Natural killer cell (primary cell): ENCODE data around the gene EIF1. TPM values are rescaled to one million over a fixed set of nuclear protein-coding genes. Genes with fewer than 3 reads are reported as not detected.

Experiments
- ATAC-seq, 3 donors: fragments of 150-1000 bp in 2 of 3; fragments of 200-7000 bp in 1 of 3; cut with Tn5 transposase; 1 replicate in 1 of 3; 2 replicates in 2 of 3; pipeline ENCODE4 v1.10.0; 2021; ENCODE audit warnings: mild to moderate bottlenecking in 2 of 3, moderate library complexity in 2 of 3
- DNase-seq, 2 donors: peaks; one replicate each; pipeline versions ENCODE4 v3.0.0 to v3.0.0-alpha.2; 2013 to 2021; ENCODE audit warnings: mixed read lengths in 1 of 2
- H3K27ac ChIP-seq: one replicate; pipeline ENCODE4 v1.5.1; 2013; ENCODE audit warnings: mild to moderate bottlenecking, low read length
- H3K27me3 ChIP-seq: one replicate; pipeline ENCODE4 v1.6.1; 2013; ENCODE audit warnings: low read length; ENCODE audit not compliant: control insufficient read depth, insufficient read depth
- H3K36me3 ChIP-seq: one replicate; pipeline ENCODE4 v1.6.1; 2013; ENCODE audit warnings: low read length; ENCODE audit not compliant: control insufficient read depth, insufficient read depth
- H3K4me1 ChIP-seq: one replicate; pipeline ENCODE4 v1.6.1; 2013; ENCODE audit warnings: low read length; ENCODE audit not compliant: control insufficient read depth, insufficient read depth
- H3K4me3 ChIP-seq: one replicate; pipeline ENCODE4 v1.5.1; 2013; ENCODE audit warnings: low read length
- H3K9me3 ChIP-seq: one replicate; pipeline ENCODE4 v1.6.1; 2013; ENCODE audit warnings: low read length; ENCODE audit not compliant: control insufficient read depth, insufficient read depth
- H3K27ac Mint-ChIP-seq, 2 donors: one replicate each; pipeline ENCODE4 v1.8.0; 2022; ENCODE audit warnings: mild to moderate bottlenecking in 2 of 2, mixed read lengths in 2 of 2, moderate library complexity in 1 of 2
- H3K27me3 Mint-ChIP-seq, 2 donors: one replicate each; pipeline ENCODE4 v1.8.0; 2022; ENCODE audit warnings: low read depth in 2 of 2, mixed read lengths in 2 of 2
- H3K36me3 Mint-ChIP-seq: one replicate; pipeline ENCODE4 v1.8.0; 2022; ENCODE audit warnings: mixed read lengths
- H3K4me1 Mint-ChIP-seq, 2 donors: one replicate each; pipeline ENCODE4 v1.8.0; 2022; ENCODE audit warnings: mixed read lengths in 2 of 2
- H3K4me3 Mint-ChIP-seq: one replicate; pipeline ENCODE4 v1.8.0; 2022; ENCODE audit warnings: mild to moderate bottlenecking, moderate library complexity, mixed read lengths
- H3K9me3 Mint-ChIP-seq, 2 donors: one replicate each; pipeline ENCODE4 v1.8.0; 2022; ENCODE audit warnings: mixed read lengths in 2 of 2
- WGBS: methylation state at CpG from one replicate; pipeline ENCODE4 v1.1.7; 2013; ENCODE audit warnings: missing lambda C conversion rate; ENCODE audit not compliant: insufficient coverage; 5-methylcytosine and 5-hydroxymethylcytosine counted together
- intact Hi-C: fragments of 100-400 bp; cut with micrococcal nuclease; formaldehyde crosslinking; loops from one replicate; pipeline ENCODE4 v1.14.2; 2022
- total RNA-seq, 4 donors: library from RNA; stranded (reverse); fragments of 120-200 nt in 1 of 4; gene quantifications; one replicate each; pipeline versions ENCODE4 v1.2.3 to v1.2.4, GENCODE V29; 2013 to 2022
- TF ChIP-seq, protein P1 (sequence below): fragments of 200-600 bp; IDR thresholded peaks from one replicate; pipeline ENCODE4 v1.8.0; 2022; ENCODE audit warnings: antibody characterized with exemption

The EIF1 gene
- total RNA-seq, 3 donors from 2014 or later (not counting 1 experiment from before 2014, with no cell fraction given): 2,034 to 2,368 (median 2,279) TPM

DNA sequence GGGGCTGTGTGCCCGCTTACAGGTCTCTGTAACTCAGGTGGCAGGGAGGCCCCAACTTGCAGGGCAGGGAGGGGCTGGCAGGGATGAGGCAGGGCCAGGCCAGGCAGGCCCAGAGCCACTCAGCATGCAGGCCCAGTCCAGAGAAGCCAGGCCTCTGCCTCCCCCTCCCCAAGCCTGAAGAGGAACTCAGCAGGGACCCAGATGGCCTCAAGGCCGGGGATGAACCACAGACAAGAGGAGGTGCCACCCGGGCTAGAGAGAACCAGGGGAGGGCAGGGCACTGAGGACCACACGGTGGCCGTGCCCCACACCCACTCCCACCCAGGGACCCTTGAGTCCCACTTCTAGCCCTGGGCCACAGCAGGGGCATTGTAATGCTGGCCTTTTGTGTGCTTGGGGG is 29.8 kb upstream of the EIF1 start:
- ATAC-seq: no peak
- H3K4me1 ChIP-seq: no peaks in the 10 kb centered on the region
- H3K9me3 ChIP-seq: no peaks in the 10 kb centered on the region
- TF ChIP-seq, protein P1, sequence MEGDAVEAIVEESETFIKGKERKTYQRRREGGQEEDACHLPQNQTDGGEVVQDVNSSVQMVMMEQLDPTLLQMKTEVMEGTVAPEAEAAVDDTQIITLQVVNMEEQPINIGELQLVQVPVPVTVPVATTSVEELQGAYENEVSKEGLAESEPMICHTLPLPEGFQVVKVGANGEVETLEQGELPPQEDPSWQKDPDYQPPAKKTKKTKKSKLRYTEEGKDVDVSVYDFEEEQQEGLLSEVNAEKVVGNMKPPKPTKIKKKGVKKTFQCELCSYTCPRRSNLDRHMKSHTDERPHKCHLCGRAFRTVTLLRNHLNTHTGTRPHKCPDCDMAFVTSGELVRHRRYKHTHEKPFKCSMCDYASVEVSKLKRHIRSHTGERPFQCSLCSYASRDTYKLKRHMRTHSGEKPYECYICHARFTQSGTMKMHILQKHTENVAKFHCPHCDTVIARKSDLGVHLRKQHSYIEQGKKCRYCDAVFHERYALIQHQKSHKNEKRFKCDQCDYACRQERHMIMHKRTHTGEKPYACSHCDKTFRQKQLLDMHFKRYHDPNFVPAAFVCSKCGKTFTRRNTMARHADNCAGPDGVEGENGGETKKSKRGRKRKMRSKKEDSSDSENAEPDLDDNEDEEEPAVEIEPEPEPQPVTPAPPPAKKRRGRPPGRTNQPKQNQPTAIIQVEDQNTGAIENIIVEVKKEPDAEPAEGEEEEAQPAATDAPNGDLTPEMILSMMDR: no peak
- Mint-ChIP-seq H3K4me1 (no peaks in the 10 kb centered on the region), H3K36me3 (no peaks in the 10 kb centered on the region), H3K27me3 (no peaks in the 10 kb centered on the region), H3K4me3 (no peak overlapping the region), H3K27ac (no peak overlapping the region), H3K9me3 (no peaks in the 10 kb centered on the region)
- 72% methylated on average over 4 of the region's 5 CpGs for WGBS
- H3K4me3 ChIP-seq: no peak overlapping the region
- no peak overlapping the region for H3K27ac ChIP-seq
- DNase-seq: no peak
- H3K36me3 ChIP-seq: no peaks in the 10 kb centered on the region
- intact Hi-C loops: no loop called here
- no peaks in the 10 kb centered on the region for H3K27me3 ChIP-seq

DNA sequence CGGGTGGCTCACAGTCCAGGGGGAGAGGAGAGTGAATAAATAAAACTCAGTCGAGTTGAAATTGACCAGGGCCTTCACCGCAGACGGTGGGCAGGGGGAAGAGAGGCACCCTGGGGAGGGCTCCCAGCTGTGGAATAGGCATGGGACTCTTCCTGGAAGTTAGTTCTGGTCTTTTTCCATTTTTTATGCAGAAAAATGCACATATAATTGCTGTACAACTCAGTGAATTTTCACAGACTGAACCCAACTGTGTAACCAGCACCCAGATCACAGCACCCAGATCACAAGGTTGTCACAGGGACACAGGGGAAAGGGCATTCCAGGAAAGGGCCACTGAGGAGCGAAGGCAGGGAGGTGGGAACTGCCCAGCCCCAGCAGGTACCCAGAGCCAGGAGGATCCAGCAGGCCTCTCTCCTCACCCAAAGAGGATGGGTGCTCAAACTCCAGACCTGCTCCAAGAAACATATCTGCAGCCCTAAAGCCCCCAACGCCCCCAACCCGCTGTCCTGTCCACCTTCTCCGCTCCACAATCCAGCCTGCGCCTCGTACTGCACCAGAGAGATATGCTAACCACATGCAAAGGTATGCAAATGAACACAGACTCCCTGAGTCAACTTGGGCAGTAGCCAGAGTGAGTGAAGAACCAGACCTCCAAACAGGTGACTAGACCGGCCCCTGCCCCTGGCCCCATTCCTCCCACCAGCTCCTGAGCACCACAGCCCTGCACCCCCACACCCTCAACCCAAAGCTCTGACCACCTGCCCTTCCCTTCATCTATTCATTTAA is 29.1 kb upstream of the EIF1 start:
- TF ChIP-seq, protein P1: no peak
- no peaks in the 10 kb centered on the region for H3K4me1 ChIP-seq
- no peaks in the 10 kb centered on the region for H3K36me3 Mint-ChIP-seq
- ATAC-seq (no peak), DNase-seq (no peak)
- H3K27me3 ChIP-seq: no peaks in the 10 kb centered on the region
- H3K4me3 ChIP-seq: no peak overlapping the region
- no peaks in the 10 kb centered on the region for H3K36me3 ChIP-seq
- no peak overlapping the region for H3K27ac Mint-ChIP-seq
- 81% methylated on average over 11 of the region's 11 CpGs for WGBS
- intact Hi-C loops: no loop called here
- H3K9me3 Mint-ChIP-seq: no peaks in the 10 kb centered on the region
- H3K4me3 Mint-ChIP-seq: no peak overlapping the region
- H3K4me1 Mint-ChIP-seq: no peaks in the 10 kb centered on the region
- H3K27me3 Mint-ChIP-seq: no peaks in the 10 kb centered on the region
- H3K27ac ChIP-seq: no peak overlapping the region
- no peaks in the 10 kb centered on the region for H3K9me3 ChIP-seq

DNA sequence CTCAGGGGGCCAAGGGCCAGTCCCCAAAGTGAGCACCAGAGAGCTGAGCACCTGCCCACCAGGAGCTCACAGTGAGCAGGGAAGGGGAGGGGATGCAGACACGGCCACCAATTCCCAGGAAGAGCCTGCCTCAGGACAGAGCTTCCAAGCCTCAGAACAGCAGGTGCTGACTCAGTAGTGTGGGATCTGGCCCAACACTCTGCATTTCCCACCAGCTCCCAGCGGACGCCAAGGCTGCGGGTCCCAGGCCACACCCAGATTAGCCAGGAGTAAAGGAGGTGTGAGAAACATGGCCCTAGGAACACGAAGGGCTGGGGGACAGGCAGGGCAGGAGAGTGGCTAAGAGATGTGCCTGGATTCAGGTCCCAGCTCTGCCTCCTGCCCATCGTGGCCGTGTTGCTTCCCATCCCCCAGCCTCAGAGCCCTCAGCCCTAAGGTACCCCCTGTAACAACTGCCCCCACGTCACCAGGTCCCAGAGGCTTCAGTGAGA is 28.4 kb upstream of the EIF1 start:
- no peak for DNase-seq
- TF ChIP-seq, protein P1: no peak
- no peaks in the 10 kb centered on the region for H3K9me3 ChIP-seq
- H3K4me1 ChIP-seq: no peaks in the 10 kb centered on the region
- intact Hi-C loops: no loop called here
- H3K36me3 Mint-ChIP-seq: no peaks in the 10 kb centered on the region
- no peak overlapping the region for H3K4me3 ChIP-seq
- H3K4me1 Mint-ChIP-seq: peaks cover 0 to 4% of the 10 kb centered on the region in 2 donors
- H3K4me3 Mint-ChIP-seq: no peak overlapping the region
- H3K36me3 ChIP-seq: no peaks in the 10 kb centered on the region
- no peak for ATAC-seq
- no peak overlapping the region for H3K27ac ChIP-seq
- 84% methylated on average over 8 of the region's 8 CpGs for WGBS
- H3K27me3 Mint-ChIP-seq: no peaks in the 10 kb centered on the region
- H3K27me3 ChIP-seq: no peaks in the 10 kb centered on the region
- no peaks in the 10 kb centered on the region for H3K9me3 Mint-ChIP-seq
- H3K27ac Mint-ChIP-seq: no peak overlapping the region
